Measurements from ENCODE around the gene OR1N1. TPM values are rescaled to one million over a fixed set of nuclear protein-coding genes. Genes with fewer than 3 reads are reported as not detected.
"Not testable (repeated sequence)": the region's sequence is repeated elsewhere in the genome, so short reads cannot be mapped to it uniquely, and the experiment has no call there.

OR1N1 gene, protein sequence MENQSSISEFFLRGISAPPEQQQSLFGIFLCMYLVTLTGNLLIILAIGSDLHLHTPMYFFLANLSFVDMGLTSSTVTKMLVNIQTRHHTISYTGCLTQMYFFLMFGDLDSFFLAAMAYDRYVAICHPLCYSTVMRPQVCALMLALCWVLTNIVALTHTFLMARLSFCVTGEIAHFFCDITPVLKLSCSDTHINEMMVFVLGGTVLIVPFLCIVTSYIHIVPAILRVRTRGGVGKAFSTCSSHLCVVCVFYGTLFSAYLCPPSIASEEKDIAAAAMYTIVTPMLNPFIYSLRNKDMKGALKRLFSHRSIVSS
- polyA plus RNA-seq (2013, experiment 1 of 2; ENCODE audit: insufficient read length), result not detected
- polyA plus RNA-seq (2013, experiment 2 of 2; ENCODE audit: insufficient read length), result not detected

DNA sequence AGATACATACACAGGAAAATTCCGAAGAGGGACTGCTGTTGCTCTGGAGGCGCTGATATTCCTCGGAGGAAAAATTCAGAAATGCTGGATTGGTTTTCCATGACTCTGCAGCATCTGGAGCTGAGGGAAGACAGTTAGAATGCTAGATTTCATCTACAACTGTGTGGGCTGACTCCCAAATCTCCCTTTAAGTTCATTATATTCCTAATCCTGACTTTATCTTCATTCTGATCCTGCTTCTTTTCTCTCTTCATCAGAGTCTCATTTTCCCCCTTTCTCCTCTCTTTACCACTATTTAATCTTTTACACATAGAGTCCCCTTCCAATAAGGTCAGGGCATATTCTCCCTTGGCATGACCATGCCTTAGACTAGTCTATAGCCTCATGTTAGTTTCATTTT, at the start of gene OR1N1:
Gene OR1N1, minus strand, starts transcription at position 101 of the 400 bp plus-strand sequence. Its CDS starts 0 bp downstream, at position 101.
- DNase-seq, result no peak

- no peak for DNase-seq
Observed at GRCh38 chr9:122572456-122572855, 45.4 kb upstream of the OR1N1 start.

DNA sequence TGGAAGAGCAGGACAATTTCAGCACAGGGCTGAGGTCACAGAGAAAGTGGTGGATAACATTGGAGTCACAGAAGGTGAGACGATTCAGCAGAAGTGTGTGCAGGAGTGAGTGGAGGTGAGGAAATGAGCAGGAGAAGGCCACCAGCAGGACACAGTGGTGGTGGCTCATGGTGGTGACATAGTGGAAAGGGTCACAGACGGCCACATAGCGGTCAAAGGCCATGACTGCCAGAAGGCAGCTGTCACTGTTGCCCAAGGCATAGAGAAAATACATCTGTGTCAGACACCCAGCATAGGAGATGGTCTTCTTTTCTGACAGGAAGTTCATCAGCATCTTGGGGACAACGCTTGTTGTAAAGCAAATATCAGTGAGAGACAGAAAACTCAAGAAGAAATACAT, 40.8 kb upstream of the OR1N1 start:
- no peak for DNase-seq

GRCh38 chr9:122562134-122562760, 35.2 kb upstream of the OR1N1 start:
- no peak for DNase-seq

- DNase-seq, result no peak
Observed at GRCh38 chr9:122561446-122561845, 34.4 kb upstream of the OR1N1 start.

DNA sequence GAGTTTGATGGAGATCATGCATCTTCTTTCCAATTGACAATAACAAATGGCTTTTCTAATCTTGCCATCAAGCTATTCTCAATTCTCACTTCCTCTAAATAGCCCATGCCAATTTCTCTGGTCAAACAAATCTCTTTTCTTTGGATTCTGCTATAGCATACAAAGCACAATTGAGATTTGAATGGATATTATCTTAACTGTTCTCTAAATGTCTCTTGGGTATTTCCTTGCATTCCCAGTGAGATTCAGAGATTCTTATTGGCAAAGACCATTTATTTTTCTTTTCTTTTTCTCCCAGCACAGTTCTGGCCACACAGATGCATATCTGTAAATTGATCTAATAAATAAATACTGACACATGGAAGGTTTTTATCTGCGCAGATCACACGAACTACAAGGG, 25.7 kb upstream of the OR1N1 start, which contains the start of gene OR1N2:
Gene OR1N2, plus strand, starts transcription at position 301 of the 400 bp plus-strand sequence. CDS start 100 bp downstream, outside the sequence.
- no peak for DNase-seq

GRCh38 chr9:122551371-122551770, 24.3 kb upstream of the OR1N1 start:
- no peak for DNase-seq

DNA sequence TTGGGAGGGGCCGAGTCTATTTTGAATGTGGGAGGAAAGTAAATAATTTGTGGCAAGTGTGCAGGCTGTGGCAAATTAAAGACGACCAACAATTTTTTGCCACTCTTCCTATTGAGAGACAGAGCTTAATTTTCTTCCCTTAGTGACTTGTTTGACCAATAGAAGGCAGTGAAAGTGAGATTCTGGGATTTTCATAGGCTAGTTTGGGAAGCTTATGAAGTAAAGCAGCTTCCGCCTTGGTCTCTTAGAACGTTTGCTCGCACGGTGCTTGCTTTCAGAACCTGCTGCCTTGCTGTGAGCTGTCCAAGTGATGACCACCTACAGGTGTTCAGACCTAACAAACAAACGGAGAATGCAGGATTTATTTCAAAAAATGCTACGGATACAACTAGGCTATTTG, 19.1 kb upstream of the OR1N1 start:
- no peak for DNase-seq

DNA sequence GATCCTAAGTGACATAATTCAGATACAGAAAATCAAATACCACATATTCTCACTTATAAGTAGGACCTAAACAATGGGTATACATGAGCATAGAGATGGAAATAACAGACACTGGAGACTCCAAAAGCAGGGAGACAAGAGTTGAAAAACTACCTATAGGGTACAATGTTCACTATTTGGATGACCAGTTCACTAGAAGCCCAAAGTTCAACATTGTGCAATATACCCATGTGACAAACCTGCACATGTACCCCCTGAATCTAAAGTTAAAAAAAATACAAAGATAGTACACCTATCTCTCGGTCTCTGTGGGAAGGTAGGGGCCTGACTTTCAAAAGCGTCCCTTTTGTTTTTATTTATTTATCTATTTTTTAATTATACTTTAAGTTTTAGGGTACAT, 11.7 kb upstream of the OR1N1 start:
- no peak for DNase-seq

DNA sequence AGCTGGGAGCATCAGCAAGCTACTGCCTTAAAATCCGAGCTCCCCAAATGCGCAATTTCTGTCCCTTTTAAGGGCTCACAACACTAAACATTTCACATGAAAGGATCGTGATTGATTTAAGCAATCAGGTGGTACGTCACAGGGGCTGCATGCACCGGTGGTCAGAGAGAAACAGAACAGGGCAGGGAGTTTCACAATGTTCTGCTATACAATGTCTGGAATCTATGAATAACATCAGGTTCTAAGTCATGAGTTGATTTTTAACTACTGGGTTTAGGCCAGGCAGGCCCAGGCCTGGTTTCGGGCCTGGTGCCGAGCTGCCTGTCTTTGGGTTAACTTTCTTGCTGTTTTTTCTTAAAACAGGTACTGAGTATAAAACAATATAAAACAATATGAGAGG, 10.0 kb upstream of the OR1N1 start:
- DNase-seq, result not testable (repeated sequence)

DNA sequence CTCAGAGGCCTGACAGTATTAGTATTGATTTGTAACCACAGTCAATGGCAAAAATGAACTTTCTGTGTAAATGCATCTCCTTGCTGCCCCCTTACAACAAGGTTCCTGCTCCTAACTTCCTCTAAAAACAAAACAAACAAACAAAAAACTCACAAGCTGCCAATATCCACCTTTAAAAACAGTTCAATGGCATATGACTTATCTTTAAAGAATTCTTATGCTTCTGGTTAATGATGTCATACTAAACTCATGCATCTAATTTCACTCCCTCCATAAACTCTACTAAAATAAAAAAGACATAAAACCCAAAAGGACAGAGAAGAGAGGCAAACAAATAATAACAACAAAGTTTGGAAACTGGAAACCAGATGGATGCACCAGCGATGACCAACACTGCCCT, 9.0 kb upstream of the OR1N1 start:
- DNase-seq, result no peak

GRCh38 chr9:122531157-122531556, 4.1 kb upstream of the OR1N1 start:
- not testable (repeated sequence) for DNase-seq

DNA sequence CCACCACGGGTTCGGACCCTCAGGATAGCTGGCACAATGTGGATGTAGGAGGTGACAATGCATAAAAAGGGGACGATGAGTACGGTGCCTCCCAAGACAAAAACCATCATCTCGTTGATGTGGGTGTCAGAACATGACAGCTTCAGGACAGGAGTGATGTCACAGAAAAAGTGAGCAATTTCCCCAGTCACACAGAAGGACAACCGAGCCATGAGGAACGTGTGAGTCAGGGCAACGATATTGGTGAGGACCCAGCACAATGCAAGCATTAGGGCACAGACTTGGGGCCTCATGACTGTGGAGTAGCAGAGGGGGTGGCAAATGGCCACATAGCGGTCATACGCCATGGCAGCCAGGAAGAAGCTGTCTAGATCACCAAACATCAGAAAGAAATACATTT, 491 bp downstream of the OR1N1 start:
- no peak for DNase-seq

GRCh38 chr9:122519376-122519775, 7.7 kb downstream of the OR1N1 start:
- DNase-seq, result no peak

- no peak for DNase-seq
Observed at GRCh38 chr9:122518841-122519240, 8.3 kb downstream of the OR1N1 start, which contains the start of gene OR1J4. Gene OR1J4 (plus strand): TSS chr9:122519141. CDS start chr9:122519141, 0 bp downstream.

- DNase-seq, result no peak
Observed at GRCh38 chr9:122518226-122518625, 8.9 kb downstream of the OR1N1 start.

DNA sequence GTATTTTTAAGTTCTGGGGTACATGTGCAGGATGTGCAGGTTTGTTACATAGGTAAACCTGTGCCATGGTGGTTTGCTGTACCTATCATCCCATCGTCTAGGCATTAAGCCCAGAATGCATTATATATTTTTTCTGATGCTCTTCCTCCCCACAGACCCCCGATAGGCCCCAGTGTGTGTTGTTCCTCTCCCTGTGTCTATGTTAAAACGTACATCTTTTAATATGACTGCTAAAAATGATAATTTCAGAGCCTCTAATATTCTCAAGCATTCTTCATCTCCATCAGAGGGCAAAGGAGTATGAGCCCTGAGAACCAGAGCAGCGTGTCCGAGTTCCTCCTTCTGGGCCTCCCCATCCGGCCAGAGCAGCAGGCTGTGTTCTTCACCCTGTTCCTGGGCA, 16.6 kb downstream of the OR1N1 start, which contains the start of gene OR1J2:
Gene OR1J2, plus strand, starts transcription at position 301 of the 400 bp plus-strand sequence. Its CDS starts 0 bp downstream, at position 301.
- DNase-seq, result no peak

GRCh38 chr9:122506964-122507363, 20.1 kb downstream of the OR1N1 start:
- no peak for DNase-seq

- peak; percentile 43 for DNase-seq
Observed at GRCh38 chr9:122498883-122499288, 28.2 kb downstream of the OR1N1 start.

- DNase-seq, result no peak
Observed at GRCh38 chr9:122479062-122479461, 48.0 kb downstream of the OR1N1 start.

DNA sequence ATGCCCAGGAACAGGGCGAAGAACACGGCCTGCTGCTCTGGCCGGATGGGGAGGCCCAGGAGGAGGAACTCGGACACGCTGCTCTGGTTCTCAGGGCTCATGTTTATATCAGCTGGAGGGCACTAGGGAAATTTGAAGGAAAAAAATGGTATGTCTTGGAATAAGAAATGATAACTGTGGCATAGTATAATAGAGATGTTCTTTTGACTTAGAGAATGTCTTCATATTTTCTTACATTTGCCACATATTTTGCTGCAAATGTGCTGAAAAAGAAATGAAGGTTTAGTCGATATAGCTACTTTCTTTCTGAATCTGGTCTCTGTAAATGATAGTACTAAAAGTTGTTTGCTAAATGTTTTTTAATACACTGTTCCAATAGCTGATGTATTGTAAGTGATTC, 49.3 kb downstream of the OR1N1 start, which contains the start of gene OR1J1:
Gene OR1J1, minus strand, starts transcription at position 101 of the 400 bp plus-strand sequence. Its CDS starts 0 bp downstream, at position 101.
- no peak for DNase-seq

GRCh38 chr9:122477346-122477745, 49.7 kb downstream of the OR1N1 start:
- DNase-seq, result no peak

All from fibroblast of skin of scalp (primary cell).